Measurements from ENCODE around the gene HMOX1. TPM values are rescaled to one million over a fixed set of nuclear protein-coding genes. Genes with fewer than 3 reads are reported as not detected.

HMOX1 gene
- total and polyA plus RNA-seq, 2 donors (not counting 3 experiments of a cell fraction or from before 2014, with no cell fraction given), result 41.1 to 69.1 TPM

GRCh38 chr22:35335468-35335867 is 45.4 kb upstream of the HMOX1 start:
- Histone ChIP-seq H3K9me1 (replicated peaks; ENCODE audit: control insufficient read depth, extremely low read depth, insufficient read depth, low read length) (no peaks in the 10 kb centered on the region), H3K4me3 (replicated peaks in 1 of 3; ENCODE audit: insufficient read depth in 1 of 3, low read depth in 1 of 3, low read length in 3 of 3) (no peak overlapping the region), H3K27ac (ENCODE audit: insufficient read depth, low read depth, low read length) (no peak overlapping the region), H3K4me1 (ENCODE audit: control insufficient read depth, extremely low read depth, insufficient read depth, low read length) (peaks cover 3% of the 10 kb centered on the region), H3K9ac (replicated peaks; ENCODE audit: extremely low read depth, insufficient read depth, low read length) (no peak overlapping the region), H3K36me3 (ENCODE audit: control insufficient read depth in 2 of 2, extremely low read depth in 1 of 2, insufficient read depth in 2 of 2, low read length in 2 of 2) (peaks cover 2 to 53% of the 10 kb centered on the region in 2 experiments), H3K79me2 (ENCODE audit: control insufficient read depth, insufficient read depth, low read length) (no peaks in the 10 kb centered on the region), H3K27me3 (ENCODE audit: control insufficient read depth in 2 of 2, insufficient read depth in 2 of 2, low read length in 2 of 2) (no peaks in the 10 kb centered on the region), H4K20me1 (replicated peaks; ENCODE audit: control insufficient read depth, extremely low read depth, insufficient read depth, low read length) (no peaks in the 10 kb centered on the region), H3K9me3 (replicated peaks; ENCODE audit: control insufficient read depth, insufficient read depth, low read length) (no peaks in the 10 kb centered on the region), H3K4me2 (ENCODE audit: insufficient read depth, low read length) (no peak overlapping the region), H2AFZ (ENCODE audit: low read depth, low read length) (no peak overlapping the region)
- ChIA-PET POLR2A (no interaction called here), CTCF (interaction anchor here (1.6 kb wide), 1 partner anchor 9 kb away, joined by 3 read pairs; no protein-coding TSS in a partner anchor)
- intact Hi-C loops (cut with micrococcal nuclease), result no loop called here
- FAIRE-seq (no peak), DNase-seq (ENCODE audit: low read depth, low spot score) (no peak)
- TF ChIP-seq JUN (IDR thresholded peaks at IDR 0.05; ENCODE audit: borderline replicate concordance, insufficient read depth, insufficient read length, low read depth) (no peak), GATA2 (IDR thresholded peaks at IDR 0.05; ENCODE audit: insufficient read depth, insufficient read length, low read depth, low read length) (no peak), MYC (IDR thresholded peaks at IDR 0.05; ENCODE audit: low read depth, low read length) (no peak), FOS (IDR thresholded peaks at IDR 0.05; ENCODE audit: borderline replicate concordance, insufficient read depth, low read length) (no peak), MAX (IDR thresholded peaks at IDR 0.05; ENCODE audit: insufficient read depth, insufficient read length) (no peak), POLR2A (IDR thresholded peaks at IDR 0.05; ENCODE audit: low read depth, low read length) (no peak), POLR2AphosphoS5 (IDR thresholded peaks at IDR 0.05; ENCODE audit: insufficient read depth, low read depth, low read length) (no peak)
- dilution Hi-C loops (cut with MboI; ENCODE audit: extremely low pct_ligation_motif_present, low sequenced_read_pairs), result no loop called here
- BruUV-seq (replicated peaks), result no TSS peak

Data from endothelial cell of umbilical vein (primary cell).